A673 (cell line): ENCODE data around the gene HEATR1. TPM values are rescaled to one million over a fixed set of nuclear protein-coding genes. Genes with fewer than 3 reads are reported as not detected.

Source experiments
- BruUV-seq: library from RNA; stranded (reverse); fragments of 400-500 nt; replicated peaks from 2 replicates; lab custom pipeline; 2021; lab: Mats Ljungman, UMichigan
- CTCF ChIA-PET: fragments of 300-600 bp; sonication (Branson Sonifier 250); formaldehyde crosslinking; loops from one replicate; lab custom pipeline; 2022; ENCODE audit warnings: antibody characterized with exemption; lab: Charles Lee
- POLR2A ChIA-PET: fragments of 300-600 bp; sonication (Branson Sonifier 250); formaldehyde crosslinking; loops from one replicate; lab custom pipeline; 2022; ENCODE audit warnings: antibody characterized with exemption; ENCODE audit not compliant: low non-redundant PET; lab: Charles Lee
- DNase-seq: peaks from one replicate; pipeline ENCODE4 v3.0.0-alpha.2; 2015; ENCODE audit warnings: low spot score
- H3K27ac ChIP-seq: fragments of 200-600 bp; sonication (generic); 2 replicates; pipeline ENCODE4 v1.5.1; 2016; ENCODE audit warnings: mixed run types, low read depth, mild to moderate bottlenecking, mixed read lengths, antibody characterized with exemption, low read length; ENCODE audit not compliant: poor library complexity, severe bottlenecking
- H3K27me3 ChIP-seq: fragments of 200-600 bp; sonication (generic); replicated peaks from 2 replicates; pipeline ENCODE4 v1.6.1; 2017; ENCODE audit warnings: mixed run types, low read depth, mild to moderate bottlenecking, mixed read lengths, antibody characterized with exemption, low read length; ENCODE audit not compliant: insufficient read depth, poor library complexity
- H3K36me3 ChIP-seq: fragments of 200-600 bp; sonication (generic); 2 replicates; pipeline ENCODE4 v1.6.1; 2016; ENCODE audit warnings: mixed run types, mild to moderate bottlenecking, mixed read lengths, antibody characterized with exemption, low read length; ENCODE audit not compliant: insufficient read depth, poor library complexity, severe bottlenecking
- H3K4me1 ChIP-seq: fragments of 200-600 bp; sonication (generic); 2 replicates; pipeline ENCODE4 v1.6.1; 2017; ENCODE audit warnings: mixed run types, mild to moderate bottlenecking, mixed read lengths, antibody characterized with exemption, low read length; ENCODE audit not compliant: insufficient read depth, poor library complexity, severe bottlenecking
- H3K4me3 ChIP-seq: fragments of 200-600 bp; sonication (generic); 2 replicates; pipeline ENCODE4 v1.5.1; 2016; ENCODE audit warnings: low read depth, mixed run types, mild to moderate bottlenecking, mixed read lengths, low read length; ENCODE audit not compliant: poor library complexity, severe bottlenecking
- H3K9me3 ChIP-seq: fragments of 200-600 bp; sonication (generic); 2 replicates; pipeline ENCODE4 v1.6.1; 2016; ENCODE audit warnings: mixed run types, low read depth, mild to moderate bottlenecking, mixed read lengths, antibody characterized with exemption, low read length; ENCODE audit not compliant: poor library complexity, severe bottlenecking
- CTCF ChIP-seq: fragments of 300-800, 200-600 bp; sonication (generic); conservative IDR thresholded peaks from 2 replicates; pipeline ENCODE4 v1.5.1; 2017; ENCODE audit warnings: low read depth, mild to moderate bottlenecking, antibody characterized with exemption, low read length, moderate library complexity, mixed read lengths
- EZH2 ChIP-seq: fragments of 200-600 bp; sonication (generic); IDR thresholded peaks from 2 replicates; pipeline ENCODE4 v1.6.1; 2017; ENCODE audit warnings: borderline replicate concordance, low read depth, mild to moderate bottlenecking, mixed read lengths, antibody characterized with exemption, low read length; ENCODE audit not compliant: poor library complexity, severe bottlenecking
- intact Hi-C: fragments of 100-400 bp; cut with micrococcal nuclease; formaldehyde crosslinking; loops from one replicate; pipeline ENCODE4 v1.10.0; 2022; ENCODE audit not compliant: unreplicated experiment
- total RNA-seq: library from RNA; stranded (reverse); gene quantifications from 2 replicates; pipeline ENCODE4 v1.2.3, GENCODE V29; 2021

HEATR1 gene
- total RNA-seq, 1 experiment from 2014 or later: 59.7 TPM

DNA sequence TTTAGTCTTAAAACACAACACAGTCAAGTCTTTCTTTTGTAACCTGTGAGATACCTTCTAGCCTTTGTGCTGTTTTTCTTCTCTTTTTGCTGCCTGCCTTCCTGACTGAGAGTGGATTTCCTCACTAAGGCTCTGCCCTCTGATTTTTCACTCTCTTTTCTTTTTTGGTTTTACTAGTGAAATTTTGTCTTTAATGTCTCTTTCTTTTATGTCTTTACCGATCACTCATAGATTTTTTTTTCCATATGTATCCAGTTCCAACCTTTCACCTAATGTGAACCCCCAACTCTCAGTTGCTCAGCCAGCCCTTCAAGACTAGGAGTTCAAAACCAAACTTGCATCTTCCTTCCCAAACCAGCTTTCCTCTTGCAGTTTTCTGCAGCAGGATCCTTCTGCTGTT, 74.0 kb downstream of the HEATR1 start:
- DNase-seq: no peak
- ChIA-PET POLR2A (no interaction called here), CTCF (no interaction called here)
- TF ChIP-seq EZH2: no peak
- no peak for TF ChIP-seq CTCF
- Histone ChIP-seq H3K9me3 (no peaks in the 10 kb centered on the region), H3K4me3 (no peak overlapping the region), H3K27me3 (no peaks in the 10 kb centered on the region), H3K27ac (no peak overlapping the region), H3K36me3 (no peaks in the 10 kb centered on the region), H3K4me1 (peaks cover 2% of the 10 kb centered on the region)
- no TSS peak for BruUV-seq
- intact Hi-C loops: loop anchor here (2.0 kb wide), 1 partner anchor 427 kb away; no protein-coding TSS in a partner anchor

GRCh38 chr1:236526079-236526478, 78.2 kb downstream of the HEATR1 start:
- TF ChIP-seq CTCF (no peak), EZH2 (no peak)
- H3K27me3 ChIP-seq: no peaks in the 10 kb centered on the region
- BruUV-seq: no TSS peak
- H3K4me3 ChIP-seq: no peak overlapping the region
- H3K36me3 ChIP-seq: no peaks in the 10 kb centered on the region
- no peak for DNase-seq
- no peak overlapping the region for H3K27ac ChIP-seq
- no peaks in the 10 kb centered on the region for H3K9me3 ChIP-seq
- CTCF ChIA-PET: no interaction called here
- peaks cover 4% of the 10 kb centered on the region for H3K4me1 ChIP-seq
- POLR2A ChIA-PET: no interaction called here
- intact Hi-C loops: no loop called here

DNA sequence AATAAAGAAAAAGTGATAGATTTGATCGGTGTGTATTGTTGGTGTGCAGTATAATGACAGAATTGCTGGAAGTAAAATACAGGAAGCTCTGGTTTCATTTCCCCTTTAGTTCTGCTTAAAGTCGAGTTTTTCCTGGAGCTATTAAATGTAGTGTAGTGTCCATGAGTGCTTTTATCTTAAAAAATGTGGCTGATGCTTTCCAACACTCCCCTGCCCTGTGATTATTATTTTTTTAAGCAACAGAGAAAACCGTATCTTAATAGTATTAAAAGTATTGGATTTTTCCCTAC, 79.5 kb downstream of the HEATR1 start:
- no peak for DNase-seq
- H3K9me3 ChIP-seq: no peaks in the 10 kb centered on the region
- TF ChIP-seq CTCF (no peak), EZH2 (no peak)
- H3K4me1 ChIP-seq: peaks cover 4% of the 10 kb centered on the region
- no TSS peak for BruUV-seq
- ChIA-PET POLR2A (no interaction called here), CTCF (no interaction called here)
- intact Hi-C loops: no loop called here
- peak overlapping the region; percentile 78 for H3K27ac ChIP-seq
- peak overlapping the region; percentile 67 for H3K4me3 ChIP-seq
- no peaks in the 10 kb centered on the region for H3K36me3 ChIP-seq
- no peaks in the 10 kb centered on the region for H3K27me3 ChIP-seq
